Hepatocyte (in vitro differentiated cells): Measurements from ENCODE around the gene PRSS8. TPM values are rescaled to one million over a fixed set of nuclear protein-coding genes. Genes with fewer than 3 reads are reported as not detected.
"Not testable (repeated sequence)": the region's sequence is repeated elsewhere in the genome, so short reads cannot be mapped to it uniquely, and the experiment has no call there.

Experiments used
- DNase-seq: peaks from one replicate; pipeline ENCODE4 v3.0.0-alpha.2; 2016; ENCODE audit warnings: low spot score
- H2AFZ ChIP-seq: fragments of 200-600 bp; sonication (generic); 2 replicates; pipeline ENCODE4 v1.6.0; 2016; ENCODE audit warnings: antibody characterized with exemption, mild to moderate bottlenecking
- H3K27ac ChIP-seq: fragments of 200-600 bp; sonication (generic); 2 replicates; pipeline ENCODE4 v1.5.1; 2016; ENCODE audit warnings: mild to moderate bottlenecking
- H3K27me3 ChIP-seq: fragments of 200-600 bp; sonication (generic); 2 replicates; pipeline ENCODE4 v1.6.1; 2016
- H3K36me3 ChIP-seq: fragments of 200-600 bp; sonication (generic); replicated peaks from 2 replicates; pipeline ENCODE4 v1.5.1; 2016; ENCODE audit warnings: low read depth; ENCODE audit not compliant: insufficient read depth
- H3K4me1 ChIP-seq: fragments of 200-600 bp; sonication (generic); 2 replicates; pipeline ENCODE4 v1.5.1; 2016; ENCODE audit warnings: mild to moderate bottlenecking, moderate library complexity; ENCODE audit not compliant: insufficient read depth
- H3K4me2 ChIP-seq: fragments of 200-600 bp; sonication (generic); 2 replicates; pipeline ENCODE4 v1.6.0; 2016
- H3K4me3 ChIP-seq: fragments of 200-600 bp; sonication (generic); 2 replicates; pipeline ENCODE4 v1.5.1; 2016; ENCODE audit warnings: mild to moderate bottlenecking
- H3K79me2 ChIP-seq: fragments of 200-600 bp; sonication (generic); 2 replicates; pipeline ENCODE4 v1.6.0; 2017; ENCODE audit warnings: mild to moderate bottlenecking
- H3K9me2 ChIP-seq: fragments of 200-600 bp; sonication (generic); replicated peaks from 2 replicates; pipeline ENCODE4 v1.6.0; 2017; ENCODE audit warnings: mild to moderate bottlenecking; ENCODE audit not compliant: insufficient read depth
- H3K9me3 ChIP-seq: fragments of 200-600 bp; sonication (generic); 2 replicates; pipeline ENCODE4 v1.5.1; 2016; ENCODE audit warnings: low read depth, mild to moderate bottlenecking
- H4K20me1 ChIP-seq: fragments of 200-600 bp; sonication (generic); 2 replicates; pipeline ENCODE4 v1.6.0; 2016; ENCODE audit warnings: mild to moderate bottlenecking; ENCODE audit not compliant: insufficient read depth, poor library complexity, severe bottlenecking
- EZH2 ChIP-seq: fragments of 200-600 bp; sonication (generic); IDR thresholded peaks from 2 replicates; pipeline ENCODE4 v1.6.1; 2016; ENCODE audit warnings: antibody characterized with exemption, mild to moderate bottlenecking, borderline replicate concordance
- EZH2phosphoT487 ChIP-seq: fragments of 200-600 bp; sonication (generic); IDR thresholded peaks from one replicate; pipeline ENCODE4 v1.6.1; 2018; ENCODE audit warnings: antibody characterized with exemption, mild to moderate bottlenecking, low read depth, moderate library complexity; ENCODE audit not compliant: unreplicated experiment, severe bottlenecking
- WGBS: methylation state at CpG from one replicate; pipeline ENCODE4 v1.1.6; 2016; ENCODE audit warnings: low lambda C conversion rate; ENCODE audit errors: missing lambda C conversion rate; 5-methylcytosine and 5-hydroxymethylcytosine counted together
- polyA plus RNA-seq: library from polyadenylated mRNA; unstranded; fragments of >200 nt; fragmentation: Nextera tagmentation; extraction: Ambion mirVana; gene quantifications from 2 replicates; pipeline ENCODE4 v1.2.1, GENCODE V29; 2016
- total RNA-seq: library from RNA; depleted of rRNA; stranded (reverse); fragments of >200 nt; gene quantifications from 2 replicates; pipeline ENCODE4 v1.2.3, GENCODE V29; 2014
- TF ChIP-seq, protein P1 (sequence below): fragments of 200-600 bp; sonication (generic); IDR thresholded peaks from 2 replicates; pipeline ENCODE4 v1.5.1; 2016; ENCODE audit warnings: antibody characterized with exemption, mild to moderate bottlenecking; ENCODE audit not compliant: poor library complexity

Gene PRSS8
- total and polyA plus RNA-seq, 2 experiments from 2014 or later = 155 to 320 TPM

DNA sequence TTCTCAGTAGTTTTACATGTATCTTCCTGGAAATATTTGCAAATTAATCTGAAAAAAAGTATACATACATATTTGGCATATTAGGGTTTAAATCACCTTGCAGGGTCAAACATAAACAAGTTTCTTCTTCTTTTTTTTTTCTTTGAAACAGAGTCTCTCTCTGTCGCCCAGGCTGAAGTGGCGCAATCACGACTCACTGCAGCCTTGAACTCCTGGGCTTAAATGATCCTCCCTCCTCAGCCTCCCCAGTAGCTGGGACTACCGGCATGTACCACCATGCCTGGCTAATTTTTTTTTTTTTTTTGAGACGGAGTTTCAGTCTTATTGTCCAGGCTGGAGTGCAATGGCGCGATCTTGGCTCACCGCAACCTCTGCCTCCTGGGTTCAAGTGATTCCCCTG, 31.8 kb upstream of the PRSS8 start:
- Histone ChIP-seq H4K20me1 (no peaks in the 10 kb centered on the region), H2AFZ (no peak overlapping the region), H3K9me2 (no peaks in the 10 kb centered on the region), H3K4me2 (no peak overlapping the region), H3K27me3 (no peaks in the 10 kb centered on the region), H3K36me3 (no peaks in the 10 kb centered on the region), H3K9me3 (no peaks in the 10 kb centered on the region), H3K4me3 (no peak overlapping the region), H3K79me2 (no peaks in the 10 kb centered on the region), H3K4me1 (peaks cover 5% of the 10 kb centered on the region), H3K27ac (no peak overlapping the region)
- no peak for TF ChIP-seq EZH2phosphoT487
- TF ChIP-seq, protein P1, sequence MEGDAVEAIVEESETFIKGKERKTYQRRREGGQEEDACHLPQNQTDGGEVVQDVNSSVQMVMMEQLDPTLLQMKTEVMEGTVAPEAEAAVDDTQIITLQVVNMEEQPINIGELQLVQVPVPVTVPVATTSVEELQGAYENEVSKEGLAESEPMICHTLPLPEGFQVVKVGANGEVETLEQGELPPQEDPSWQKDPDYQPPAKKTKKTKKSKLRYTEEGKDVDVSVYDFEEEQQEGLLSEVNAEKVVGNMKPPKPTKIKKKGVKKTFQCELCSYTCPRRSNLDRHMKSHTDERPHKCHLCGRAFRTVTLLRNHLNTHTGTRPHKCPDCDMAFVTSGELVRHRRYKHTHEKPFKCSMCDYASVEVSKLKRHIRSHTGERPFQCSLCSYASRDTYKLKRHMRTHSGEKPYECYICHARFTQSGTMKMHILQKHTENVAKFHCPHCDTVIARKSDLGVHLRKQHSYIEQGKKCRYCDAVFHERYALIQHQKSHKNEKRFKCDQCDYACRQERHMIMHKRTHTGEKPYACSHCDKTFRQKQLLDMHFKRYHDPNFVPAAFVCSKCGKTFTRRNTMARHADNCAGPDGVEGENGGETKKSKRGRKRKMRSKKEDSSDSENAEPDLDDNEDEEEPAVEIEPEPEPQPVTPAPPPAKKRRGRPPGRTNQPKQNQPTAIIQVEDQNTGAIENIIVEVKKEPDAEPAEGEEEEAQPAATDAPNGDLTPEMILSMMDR = no peak
- TF ChIP-seq EZH2 = no peak
- WGBS = 97% methylated on average over 8 of the region's 8 CpGs
- no peak for DNase-seq

DNA sequence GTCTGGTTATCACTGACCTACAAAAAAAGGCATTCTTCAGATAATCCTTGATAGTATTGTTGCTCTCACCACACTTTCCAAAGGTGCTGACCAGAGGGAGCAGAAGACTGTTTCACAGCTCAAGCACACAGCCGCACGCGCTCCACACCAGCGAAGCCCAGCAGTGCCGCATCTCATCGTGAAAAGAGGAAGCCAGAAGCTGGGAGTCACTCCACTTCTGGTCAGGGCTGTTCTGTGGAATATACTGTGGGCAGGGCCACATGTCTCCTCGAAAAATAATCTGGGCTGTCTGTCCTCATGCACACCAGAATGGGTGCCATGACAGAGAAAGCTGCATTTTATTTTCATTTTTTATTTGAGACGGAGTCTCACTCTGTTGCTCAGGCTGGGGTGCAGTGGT, 21.6 kb upstream of the PRSS8 start:
- H4K20me1 ChIP-seq = no peaks in the 10 kb centered on the region
- H3K36me3 ChIP-seq = no peaks in the 10 kb centered on the region
- no peaks in the 10 kb centered on the region for H3K4me1 ChIP-seq
- no peak overlapping the region for H3K4me2 ChIP-seq
- 59% methylated on average over 8 of the region's 8 CpGs for WGBS
- H3K27me3 ChIP-seq = no peaks in the 10 kb centered on the region
- H3K4me3 ChIP-seq = no peak overlapping the region
- no peak for DNase-seq
- H3K79me2 ChIP-seq = no peaks in the 10 kb centered on the region
- TF ChIP-seq, protein P1 = no peak
- no peaks in the 10 kb centered on the region for H3K9me2 ChIP-seq
- H3K27ac ChIP-seq = no peak overlapping the region
- no peaks in the 10 kb centered on the region for H3K9me3 ChIP-seq
- H2AFZ ChIP-seq = no peak overlapping the region

DNA sequence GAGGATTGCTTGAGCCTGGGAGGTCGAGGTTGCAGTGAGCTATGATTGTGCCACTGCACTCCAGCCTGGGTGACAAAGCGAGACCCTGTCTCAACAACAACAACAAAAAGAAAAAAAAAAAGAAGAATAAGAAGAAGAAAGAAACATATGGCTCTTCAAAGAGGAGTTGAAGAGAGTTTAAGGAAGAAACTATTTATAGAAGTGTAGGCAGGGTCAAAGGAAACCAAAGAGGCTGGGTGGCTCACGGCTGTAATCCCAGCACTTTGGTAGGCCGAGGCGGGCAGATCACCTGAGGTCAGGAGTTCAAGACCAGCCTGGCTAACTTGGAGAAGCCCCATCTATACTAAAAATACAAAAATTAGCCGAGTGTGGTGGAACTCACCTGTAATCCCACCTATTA, 15.4 kb upstream of the PRSS8 start:
- not testable (repeated sequence) for H3K4me1 ChIP-seq, H3K36me3 ChIP-seq, H4K20me1 ChIP-seq, DNase-seq, H3K79me2 ChIP-seq, H3K9me2 ChIP-seq, H3K4me2 ChIP-seq, H3K4me3 ChIP-seq, H3K27me3 ChIP-seq, H3K9me3 ChIP-seq, H3K27ac ChIP-seq, H2AFZ ChIP-seq
- 87% methylated on average over 6 of the region's 6 CpGs for WGBS

DNA sequence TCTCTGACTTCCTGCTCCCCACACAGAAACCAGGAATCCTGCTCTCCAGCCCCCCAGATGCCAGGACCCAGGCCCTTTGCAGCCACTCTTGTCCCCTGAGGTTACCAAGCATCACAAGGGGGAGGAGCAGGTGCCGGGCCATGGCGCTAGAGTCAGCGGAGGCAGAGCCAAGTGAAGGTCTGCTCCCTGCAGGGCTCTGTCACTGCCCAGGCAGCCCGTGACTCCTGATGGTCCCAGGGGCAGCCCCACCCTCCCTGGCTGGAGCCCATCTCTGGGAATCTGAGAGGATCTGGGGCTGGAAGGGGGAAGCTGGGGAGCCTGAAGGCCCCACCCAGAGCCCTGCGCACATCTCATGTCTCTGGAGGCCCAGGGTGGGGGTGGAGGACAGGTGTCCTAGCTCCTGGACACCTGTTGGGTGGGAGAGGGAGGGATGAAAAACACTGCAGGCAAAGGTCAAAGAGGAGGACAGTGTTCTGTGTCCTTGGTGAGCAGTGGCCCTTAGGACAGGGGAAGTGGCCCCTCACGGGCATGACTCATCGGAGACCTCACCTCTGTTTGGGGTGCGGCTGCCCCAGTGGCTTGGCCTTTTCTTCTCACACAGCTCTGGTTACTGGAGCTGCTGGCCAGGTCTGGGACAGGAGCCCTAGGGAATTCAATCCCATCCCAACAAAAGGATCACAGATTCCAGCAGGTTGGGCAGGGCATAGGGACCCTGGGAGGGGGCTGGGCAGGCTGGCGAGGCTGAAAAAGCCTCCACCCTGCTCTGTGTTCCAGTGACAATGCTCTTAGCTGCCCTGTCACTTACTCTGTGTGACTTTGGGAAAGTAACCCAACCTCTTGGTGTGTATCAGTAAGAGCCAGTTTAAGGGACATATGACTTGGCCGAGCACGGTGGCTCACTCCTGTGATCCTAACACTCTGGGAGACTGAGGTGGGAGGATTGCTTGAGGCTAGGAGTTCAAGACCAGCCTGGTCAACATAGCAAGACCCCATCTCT, 14.7 kb upstream of the PRSS8 start, which contains the start of gene PRSS36:
PRSS36 (minus strand) TSS at position 173 of the 997 bp plus-strand sequence; CDS start at position 142, 31 bp downstream.
- 90% methylated on average over 9 of the region's 11 CpGs for WGBS

More for the DNA sequence above, 14.7 kb upstream of the PRSS8 start, which contains the start of gene PRSS36:
- H3K9me3 ChIP-seq = no peaks in the 10 kb centered on the region
- no peaks in the 10 kb centered on the region for H3K4me1 ChIP-seq
- no peak within 1 kb of the TSS for H2AFZ ChIP-seq
- H3K36me3 ChIP-seq = no peaks in the 10 kb centered on the region
- no peak for DNase-seq
- no peaks in the 10 kb centered on the region for H3K27me3 ChIP-seq
- no peak within 1 kb of the TSS for H3K4me3 ChIP-seq
- H3K4me2 ChIP-seq = no peak within 1 kb of the TSS
- no peaks in the 10 kb centered on the region for H4K20me1 ChIP-seq
- H3K79me2 ChIP-seq = no peaks in the 10 kb centered on the region
- H3K27ac ChIP-seq = no peak within 1 kb of the TSS
- no peaks in the 10 kb centered on the region for H3K9me2 ChIP-seq
- TF ChIP-seq EZH2 (no peak), EZH2phosphoT487 (no peak)
- TF ChIP-seq, protein P1 = no peak
